Measurements from ENCODE around the gene SLC4A1.
"Not testable (repeated sequence)": the region's sequence is repeated elsewhere in the genome, so short reads cannot be mapped to it uniquely, and the experiment has no call there.

Gene SLC4A1

GRCh38 chr17:44256671-44257070 lies 11.3 kb downstream of the SLC4A1 start:
- DNase-seq (ENCODE audit: low spot score): no peak

- no peak for DNase-seq (ENCODE audit: low spot score)
These were observed 12.0 kb downstream of the SLC4A1 start for GRCh38 chr17:44255915-44256314.

- DNase-seq (ENCODE audit: low spot score): no peak
These were observed 13.4 kb downstream of the SLC4A1 start for GRCh38 chr17:44254361-44255095.

GRCh38 chr17:44253006-44253405 lies 14.9 kb downstream of the SLC4A1 start:
- DNase-seq (ENCODE audit: low spot score): no peak

GRCh38 chr17:44251062-44251461 lies 16.9 kb downstream of the SLC4A1 start:
- no peak for DNase-seq (ENCODE audit: low spot score)

- no peak for DNase-seq (ENCODE audit: low spot score)
These were observed 18.3 kb downstream of the SLC4A1 start for GRCh38 chr17:44249501-44250246.

GRCh38 chr17:44247876-44248736 lies 19.8 kb downstream of the SLC4A1 start:
- DNase-seq (ENCODE audit: low spot score): no peak

GRCh38 chr17:44247440-44247841 lies 20.5 kb downstream of the SLC4A1 start:
- no peak for DNase-seq (ENCODE audit: low spot score)

- DNase-seq (ENCODE audit: low spot score): no peak
These were observed 26.8 kb downstream of the SLC4A1 start for GRCh38 chr17:44241106-44241624.

GRCh38 chr17:44237886-44238285 lies 30.0 kb downstream of the SLC4A1 start:
- DNase-seq (ENCODE audit: low spot score): not testable (repeated sequence)

GRCh38 chr17:44236444-44236991 lies 31.4 kb downstream of the SLC4A1 start:
- no peak for DNase-seq (ENCODE audit: low spot score)

GRCh38 chr17:44235583-44235936 lies 32.4 kb downstream of the SLC4A1 start:
- no peak for DNase-seq (ENCODE audit: low spot score)

- DNase-seq (ENCODE audit: low spot score): no peak
These were observed 34.4 kb downstream of the SLC4A1 start for GRCh38 chr17:44233582-44233981.

- DNase-seq (ENCODE audit: low spot score): no peak
These were observed 35.9 kb downstream of the SLC4A1 start for GRCh38 chr17:44232061-44232460.

- no peak for DNase-seq (ENCODE audit: low spot score)
These were observed 37.8 kb downstream of the SLC4A1 start for GRCh38 chr17:44230140-44230539.

- no peak for DNase-seq (ENCODE audit: low spot score)
These were observed 38.8 kb downstream of the SLC4A1 start for GRCh38 chr17:44229090-44229489.

GRCh38 chr17:44223541-44224071 lies 44.3 kb downstream of the SLC4A1 start:
- no peak for DNase-seq (ENCODE audit: low spot score)

- peak; percentile 61 for DNase-seq (ENCODE audit: low spot score)
These were observed 45.6 kb downstream of the SLC4A1 start for GRCh38 chr17:44222112-44222869.

- no peak for DNase-seq (ENCODE audit: low spot score)
These were observed 46.1 kb downstream of the SLC4A1 start for GRCh38 chr17:44221862-44222111.

GRCh38 chr17:44221084-44221861 lies 46.7 kb downstream of the SLC4A1 start:
- peak; percentile 76 for DNase-seq (ENCODE audit: low spot score)

Measured in germinal center (tissue), 1 donor.